ENCODE measurements around the gene SRGAP2C.
"Not testable (repeated sequence)": the region's sequence is repeated elsewhere in the genome, so short reads cannot be mapped to it uniquely, and the experiment has no call there.

DNA sequence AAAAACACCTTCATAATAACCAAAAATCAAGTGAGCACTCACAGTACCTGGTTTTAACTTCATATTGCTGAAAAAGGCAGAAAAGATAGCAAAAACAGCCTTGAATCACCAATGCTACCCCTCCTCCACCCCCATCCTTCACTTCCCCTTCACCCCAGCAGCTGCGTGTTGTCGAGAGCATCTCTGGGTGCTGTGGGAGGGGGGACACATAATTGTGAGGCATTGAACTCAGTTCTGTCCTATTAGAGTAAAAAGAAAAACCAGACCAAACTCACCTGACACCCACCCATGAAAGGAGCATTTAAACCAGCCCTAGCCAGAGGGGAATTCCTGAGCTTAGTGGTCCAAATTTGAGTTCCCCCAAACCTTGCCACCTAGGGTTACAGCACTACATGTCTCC is 248.7 kb downstream of the SRGAP2C start:
- TF ChIP-seq EP300 (IDR thresholded peaks at IDR 0.05; ENCODE audit: low read depth), result not testable (repeated sequence)
- TF ChIP-seq, protein P1, sequence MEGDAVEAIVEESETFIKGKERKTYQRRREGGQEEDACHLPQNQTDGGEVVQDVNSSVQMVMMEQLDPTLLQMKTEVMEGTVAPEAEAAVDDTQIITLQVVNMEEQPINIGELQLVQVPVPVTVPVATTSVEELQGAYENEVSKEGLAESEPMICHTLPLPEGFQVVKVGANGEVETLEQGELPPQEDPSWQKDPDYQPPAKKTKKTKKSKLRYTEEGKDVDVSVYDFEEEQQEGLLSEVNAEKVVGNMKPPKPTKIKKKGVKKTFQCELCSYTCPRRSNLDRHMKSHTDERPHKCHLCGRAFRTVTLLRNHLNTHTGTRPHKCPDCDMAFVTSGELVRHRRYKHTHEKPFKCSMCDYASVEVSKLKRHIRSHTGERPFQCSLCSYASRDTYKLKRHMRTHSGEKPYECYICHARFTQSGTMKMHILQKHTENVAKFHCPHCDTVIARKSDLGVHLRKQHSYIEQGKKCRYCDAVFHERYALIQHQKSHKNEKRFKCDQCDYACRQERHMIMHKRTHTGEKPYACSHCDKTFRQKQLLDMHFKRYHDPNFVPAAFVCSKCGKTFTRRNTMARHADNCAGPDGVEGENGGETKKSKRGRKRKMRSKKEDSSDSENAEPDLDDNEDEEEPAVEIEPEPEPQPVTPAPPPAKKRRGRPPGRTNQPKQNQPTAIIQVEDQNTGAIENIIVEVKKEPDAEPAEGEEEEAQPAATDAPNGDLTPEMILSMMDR (IDR thresholded peaks at IDR 0.05), result not testable (repeated sequence)
